Urinary bladder (tissue), 4 donors: ENCODE results near the gene SVEP1. TPM values are rescaled to one million over a fixed set of nuclear protein-coding genes. Genes with fewer than 3 reads are reported as not detected.

Experiments used
- DNase-seq: peaks from one replicate; pipeline ENCODE4 v3.0.0-alpha.2; 2015; ENCODE audit errors: extremely low spot score
- H3K27ac ChIP-seq: one replicate; pipeline ENCODE4 v1.5.1; 2013; ENCODE audit warnings: low read depth, mild to moderate bottlenecking, moderate library complexity
- H3K36me3 ChIP-seq: one replicate; pipeline ENCODE4 v1.6.1; 2013; ENCODE audit warnings: mild to moderate bottlenecking, moderate library complexity; ENCODE audit not compliant: insufficient read depth
- H3K4me1 ChIP-seq: one replicate; pipeline ENCODE4 v1.6.1; 2013; ENCODE audit warnings: mild to moderate bottlenecking, moderate library complexity; ENCODE audit not compliant: insufficient read depth
- H3K4me3 ChIP-seq: one replicate; pipeline ENCODE4 v1.5.1; 2013; ENCODE audit warnings: low read depth, low read length
- WGBS: extraction: QIAGEN DNeasy Blood & Tissue Kit; methylation state at CpG from one replicate; pipeline ENCODE4 v1.1.7; 2013; 5-methylcytosine and 5-hydroxymethylcytosine counted together
- polyA plus RNA-seq: library from polyadenylated mRNA; stranded (reverse); fragments of 200-250 nt; gene quantifications from one replicate; pipeline ENCODE4 v1.2.3, GENCODE V29; 2013
- total RNA-seq: library from RNA; depleted of rRNA; stranded (reverse); fragments of >200 nt; gene quantifications from one replicate; pipeline ENCODE4 v1.2.3, GENCODE V29; 2014
- donor health status: healthy with polysubstance abuse.
- donor health status: healthy.

SVEP1 gene
- total and polyA plus RNA-seq, 2 donors = 7.7 to 80.5 TPM

- DNase-seq = no peak
- WGBS = 46% methylated on average over 3 of the region's 3 CpGs
- H3K4me3 ChIP-seq = no peak overlapping the region
- no peaks in the 10 kb centered on the region for H3K4me1 ChIP-seq
- no peak overlapping the region for H3K27ac ChIP-seq
- no peaks in the 10 kb centered on the region for H3K36me3 ChIP-seq
Observed at GRCh38 chr9:110476251-110476650, 103.3 kb downstream of the SVEP1 start.

- Histone ChIP-seq H3K27ac (no peak overlapping the region), H3K4me3 (no peak overlapping the region), H3K36me3 (no peaks in the 10 kb centered on the region), H3K4me1 (no peaks in the 10 kb centered on the region)
- WGBS = 77% methylated on average over 6 of the region's 6 CpGs
- no peak for DNase-seq
Observed at GRCh38 chr9:110472111-110472510, 107.4 kb downstream of the SVEP1 start.

GRCh38 chr9:110468950-110469349 is 110.6 kb downstream of the SVEP1 start:
- WGBS = 49% methylated on average over 5 of the region's 5 CpGs
- H3K36me3 ChIP-seq = no peaks in the 10 kb centered on the region
- DNase-seq = no peak
- H3K4me3 ChIP-seq = no peak overlapping the region
- no peaks in the 10 kb centered on the region for H3K4me1 ChIP-seq
- no peak overlapping the region for H3K27ac ChIP-seq

GRCh38 chr9:110465190-110465589 is 114.4 kb downstream of the SVEP1 start:
- H3K4me3 ChIP-seq = no peak overlapping the region
- no peaks in the 10 kb centered on the region for H3K4me1 ChIP-seq
- no peaks in the 10 kb centered on the region for H3K36me3 ChIP-seq
- WGBS = 91% methylated on average over 3 of the region's 3 CpGs
- DNase-seq = no peak
- no peak overlapping the region for H3K27ac ChIP-seq

DNA sequence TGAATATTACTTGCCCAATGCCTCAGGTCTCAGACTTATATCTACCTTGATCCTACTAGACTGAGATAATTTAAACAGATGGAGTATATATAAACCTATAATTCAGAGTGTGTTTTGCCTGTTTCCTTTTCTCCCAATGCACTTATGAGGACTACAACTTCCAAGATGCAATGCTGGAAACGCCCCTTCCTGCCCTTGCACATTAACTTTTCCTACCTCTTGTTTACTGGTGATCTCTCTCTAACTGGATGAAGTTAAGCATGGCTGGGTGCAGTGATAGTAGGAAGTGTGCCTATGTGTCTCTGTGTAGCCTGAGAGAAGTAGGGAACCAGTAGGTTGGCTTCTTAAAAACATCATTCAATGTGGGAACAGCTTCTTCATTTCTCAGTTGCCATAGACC is 115.2 kb downstream of the SVEP1 start:
- Histone ChIP-seq H3K4me3 (no peak overlapping the region), H3K4me1 (no peaks in the 10 kb centered on the region), H3K27ac (no peak overlapping the region), H3K36me3 (no peaks in the 10 kb centered on the region)
- WGBS = 92% methylated on average over 1 of the region's 1 CpG
- no peak for DNase-seq

DNA sequence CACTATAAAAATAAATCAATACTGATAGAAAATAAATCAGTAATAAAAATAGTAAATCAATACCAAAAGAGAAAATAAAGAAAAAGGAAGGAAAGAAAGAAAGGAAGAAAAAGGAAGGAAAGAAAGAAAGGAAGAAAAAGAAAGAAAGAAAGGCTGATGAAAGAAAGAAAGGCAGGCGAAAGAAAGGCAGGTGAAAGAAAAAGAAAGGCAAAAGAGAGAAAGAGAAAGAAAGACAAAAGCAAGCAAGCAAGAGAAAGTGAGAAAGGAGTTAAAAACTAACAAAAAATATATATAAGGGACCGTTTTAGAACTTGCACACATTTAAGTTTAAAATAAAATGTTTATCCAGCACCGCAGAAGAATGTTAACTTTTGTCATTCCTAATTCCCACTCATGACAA is 116.0 kb downstream of the SVEP1 start:
- no peaks in the 10 kb centered on the region for H3K4me1 ChIP-seq
- H3K36me3 ChIP-seq = no peaks in the 10 kb centered on the region
- H3K27ac ChIP-seq = no peak overlapping the region
- DNase-seq = no peak
- no peak overlapping the region for H3K4me3 ChIP-seq
- WGBS = 62% methylated on average over 3 of the region's 3 CpGs

DNA sequence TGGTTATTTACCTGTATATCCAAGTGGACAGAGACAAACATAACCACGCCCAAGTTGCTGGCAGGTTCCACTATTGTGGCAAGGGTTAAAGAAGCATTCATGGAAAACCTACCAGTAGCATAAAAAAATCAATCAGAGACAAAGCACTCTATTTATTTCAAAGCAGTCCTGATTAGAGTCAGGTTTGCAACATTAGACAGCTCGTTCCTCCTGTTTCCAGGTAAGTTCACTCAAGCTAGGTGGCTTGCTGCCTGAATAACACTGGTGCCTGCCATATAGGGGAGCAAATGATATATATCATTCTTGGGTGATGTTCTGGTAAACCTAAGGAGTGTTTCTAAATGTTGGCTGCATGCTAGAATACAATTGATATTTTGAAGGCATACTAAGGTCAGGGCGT is 122.3 kb downstream of the SVEP1 start:
- Histone ChIP-seq H3K4me1 (no peaks in the 10 kb centered on the region), H3K27ac (no peak overlapping the region), H3K36me3 (no peaks in the 10 kb centered on the region), H3K4me3 (no peak overlapping the region)
- 93% methylated on average over 3 of the region's 3 CpGs for WGBS
- DNase-seq = no peak

DNA sequence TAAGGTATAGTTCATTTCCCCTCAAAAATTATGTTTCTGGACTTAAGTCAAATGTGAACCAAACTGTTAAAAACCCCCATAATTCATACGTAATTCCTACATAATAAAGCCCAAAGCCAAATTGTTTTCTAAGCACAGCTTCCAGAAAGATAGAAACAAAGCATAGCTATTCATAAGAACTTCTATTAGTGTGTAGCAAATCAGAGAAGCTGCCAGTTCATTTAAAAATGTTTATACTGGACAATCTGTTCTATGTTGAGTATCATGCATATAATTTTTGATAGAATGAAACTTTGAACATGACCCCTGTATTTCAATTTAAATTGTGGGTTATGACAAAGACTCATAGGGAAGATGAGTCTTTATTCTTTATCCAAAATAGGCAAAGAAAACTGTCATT is 122.9 kb downstream of the SVEP1 start:
- H3K36me3 ChIP-seq = no peaks in the 10 kb centered on the region
- H3K4me1 ChIP-seq = no peaks in the 10 kb centered on the region
- H3K4me3 ChIP-seq = no peak overlapping the region
- no peak for DNase-seq
- WGBS = 37% methylated on average over 1 of the region's 1 CpG
- no peak overlapping the region for H3K27ac ChIP-seq

DNA sequence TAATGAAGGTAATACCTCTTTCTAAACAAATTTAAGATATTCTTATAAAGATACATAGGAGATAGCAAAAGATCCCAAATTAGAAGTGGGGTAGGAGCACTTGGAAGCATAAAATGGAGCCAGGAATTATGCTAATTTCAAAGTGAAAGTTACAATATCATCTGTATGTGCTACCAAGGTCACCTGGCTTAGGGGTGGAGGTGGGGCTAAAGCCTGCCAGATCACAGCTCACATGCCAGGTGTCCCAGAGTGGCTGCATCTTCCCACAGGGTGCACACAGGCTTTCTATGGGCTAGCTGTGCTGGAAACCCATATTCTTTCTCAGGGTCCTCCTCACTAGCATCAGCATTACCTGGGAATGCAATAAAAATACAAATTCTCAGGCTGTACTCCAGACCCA is 123.7 kb downstream of the SVEP1 start:
- DNase-seq = no peak
- Histone ChIP-seq H3K4me3 (no peak overlapping the region), H3K36me3 (no peaks in the 10 kb centered on the region), H3K4me1 (no peaks in the 10 kb centered on the region), H3K27ac (no peak overlapping the region)

DNA sequence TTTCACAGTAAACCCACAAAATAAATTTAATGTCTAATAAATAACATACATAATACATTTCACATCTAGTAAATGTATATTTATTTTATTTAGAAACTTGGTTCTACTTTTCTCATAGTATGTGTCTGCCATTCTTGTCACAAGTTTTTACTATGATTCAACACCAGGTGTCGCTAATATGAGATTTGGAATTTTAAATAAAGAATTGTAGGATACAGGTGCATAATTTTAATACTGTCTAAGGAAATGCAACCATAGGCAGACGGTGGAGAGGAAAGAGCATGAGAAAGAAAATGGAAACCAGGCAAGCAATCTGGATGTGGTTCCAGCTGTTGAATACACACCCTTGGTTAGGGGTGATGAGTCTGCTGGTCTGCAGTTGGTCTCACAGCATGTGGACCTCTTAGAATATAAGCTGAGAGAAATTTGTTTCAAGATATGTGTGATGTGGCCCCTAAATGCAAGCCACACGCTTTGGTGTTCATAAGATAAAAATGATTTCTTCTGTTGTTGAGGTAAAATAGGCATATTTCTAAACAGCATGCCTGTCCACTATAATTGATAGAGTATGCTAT is 127.2 kb downstream of the SVEP1 start:
- Histone ChIP-seq H3K4me1 (no peaks in the 10 kb centered on the region), H3K36me3 (no peaks in the 10 kb centered on the region), H3K4me3 (no peak overlapping the region), H3K27ac (no peak overlapping the region)
- no peak for DNase-seq
- WGBS = 27% methylated on average over 3 of the region's 3 CpGs

DNA sequence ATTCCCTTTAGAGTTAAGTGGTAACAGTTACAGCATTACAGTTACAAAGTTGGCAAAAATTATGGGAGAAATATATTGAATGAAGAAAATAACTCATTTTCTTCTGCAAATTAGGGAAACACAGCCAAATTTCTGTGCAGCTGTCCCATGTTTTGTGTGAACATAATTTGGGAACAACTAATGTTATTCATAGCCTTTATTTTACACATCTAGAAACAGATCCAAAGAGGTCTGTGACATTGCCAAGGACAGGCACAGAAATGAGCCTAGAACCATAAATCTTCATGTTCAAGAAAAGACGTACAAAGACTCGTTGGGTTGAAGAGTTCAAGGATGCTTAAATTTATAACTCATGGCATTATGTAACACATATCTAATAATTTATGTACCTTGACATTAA is 127.8 kb downstream of the SVEP1 start:
- H3K36me3 ChIP-seq = no peaks in the 10 kb centered on the region
- WGBS = 27% methylated on average over 2 of the region's 2 CpGs
- peak; percentile 23 for DNase-seq

GRCh38 chr9:110447476-110447875 is 132.1 kb downstream of the SVEP1 start:
- Histone ChIP-seq H3K4me3 (no peak overlapping the region), H3K4me1 (no peaks in the 10 kb centered on the region), H3K36me3 (no peaks in the 10 kb centered on the region), H3K27ac (no peak overlapping the region)
- no peak for DNase-seq

More for the DNA sequence above, 127.8 kb downstream of the SVEP1 start:
- no peak overlapping the region for H3K27ac ChIP-seq
- no peaks in the 10 kb centered on the region for H3K4me1 ChIP-seq
- no peak overlapping the region for H3K4me3 ChIP-seq

GRCh38 chr9:110446171-110446570 is 133.4 kb downstream of the SVEP1 start:
- no peak for DNase-seq
- H3K4me3 ChIP-seq = no peak overlapping the region
- H3K4me1 ChIP-seq = no peaks in the 10 kb centered on the region
- no peaks in the 10 kb centered on the region for H3K36me3 ChIP-seq
- H3K27ac ChIP-seq = no peak overlapping the region

DNA sequence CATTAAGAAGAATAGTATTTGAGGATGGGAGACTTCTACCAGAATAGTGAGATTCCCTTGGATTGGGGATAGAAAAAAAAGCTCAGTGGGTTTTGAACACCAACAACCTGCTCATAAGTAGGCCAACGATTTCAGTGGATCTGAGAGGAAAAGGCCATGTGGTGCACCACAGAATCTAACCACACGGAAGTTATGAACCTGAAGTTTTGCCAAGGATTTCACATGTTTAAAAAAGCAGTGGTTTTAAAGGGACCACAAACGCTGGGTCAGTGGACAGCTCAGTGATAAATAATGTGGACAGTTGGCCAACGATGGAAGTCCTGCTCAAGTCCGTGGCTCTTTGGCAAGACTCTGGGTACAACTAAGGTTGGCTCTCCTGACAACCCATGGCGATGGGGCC is 134.6 kb downstream of the SVEP1 start:
- Histone ChIP-seq H3K4me1 (no peaks in the 10 kb centered on the region), H3K27ac (no peak overlapping the region), H3K4me3 (no peak overlapping the region), H3K36me3 (no peaks in the 10 kb centered on the region)
- DNase-seq = no peak
- 71% methylated on average over 6 of the region's 6 CpGs for WGBS

DNA sequence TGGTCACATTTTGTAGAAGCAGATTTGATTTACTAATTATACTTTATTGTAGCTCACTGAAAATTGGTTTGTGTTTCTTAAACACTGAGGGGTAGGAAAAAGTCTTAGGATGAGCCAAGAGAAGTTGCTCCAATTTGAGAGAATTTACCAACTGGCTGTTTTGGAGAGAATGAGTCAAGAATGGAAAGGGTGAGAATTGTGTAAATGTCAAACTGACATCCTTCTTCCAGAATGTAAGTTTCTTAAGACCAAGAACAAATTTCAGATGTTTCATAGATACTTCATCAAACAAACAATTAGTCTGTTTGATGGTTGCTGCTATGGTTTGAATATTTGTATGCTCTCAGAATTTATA is 135.7 kb downstream of the SVEP1 start:
- no peak overlapping the region for H3K27ac ChIP-seq
- no peak for DNase-seq
- no peaks in the 10 kb centered on the region for H3K4me1 ChIP-seq
- H3K36me3 ChIP-seq = no peaks in the 10 kb centered on the region
- H3K4me3 ChIP-seq = no peak overlapping the region
